Activated CD8-positive, alpha-beta T cell treated with anti-CD3 and anti-CD28 coated beads for 36 hours (primary cell): ENCODE results near the gene MAP2K2. TPM values are rescaled to one million over a fixed set of nuclear protein-coding genes. Genes with fewer than 3 reads are reported as not detected.

ENCODE experiments used
- ATAC-seq: fragments of 200-7000 bp; cut with Tn5 transposase; one replicate; pipeline ENCODE4 v1.10.0; 2021; ENCODE audit warnings: mild to moderate bottlenecking, moderate library complexity
- CTCF ChIA-PET: fragments of 350-600 bp; sonication (Branson Sonifier 250); formaldehyde crosslinking; loops from one replicate; lab custom pipeline; 2021; ENCODE audit warnings: antibody characterized with exemption; lab: Charles Lee
- POLR2A ChIA-PET: fragments of 350-600 bp; sonication (Branson Sonifier 250); formaldehyde crosslinking; loops from one replicate; lab custom pipeline; 2021; ENCODE audit warnings: antibody characterized with exemption; lab: Charles Lee
- DNase-seq: peaks from one replicate; pipeline ENCODE4 v3.0.0-alpha.2; 2020
- H3K27ac Mint-ChIP-seq: one replicate; pipeline ENCODE4 v1.8.0; 2021; ENCODE audit warnings: mild to moderate bottlenecking, mixed read lengths
- H3K27me3 Mint-ChIP-seq: one replicate; pipeline ENCODE4 v1.8.0; 2021; ENCODE audit warnings: mixed read lengths
- H3K36me3 Mint-ChIP-seq: one replicate; pipeline ENCODE4 v1.8.0; 2021; ENCODE audit warnings: low read depth, mixed read lengths
- H3K4me1 Mint-ChIP-seq: one replicate; pipeline ENCODE4 v1.8.0; 2021; ENCODE audit warnings: low read depth, mixed read lengths
- H3K4me3 Mint-ChIP-seq: one replicate; pipeline ENCODE4 v1.8.0; 2021; ENCODE audit warnings: mild to moderate bottlenecking, moderate library complexity, mixed read lengths
- H3K9me3 Mint-ChIP-seq: one replicate; pipeline ENCODE4 v1.8.0; 2021; ENCODE audit warnings: mixed read lengths
- intact Hi-C: fragments of 100-400 bp; cut with micrococcal nuclease; formaldehyde crosslinking; loops from one replicate; pipeline ENCODE4 v1.10.0; 2022
- total RNA-seq, 2 experiments: library from RNA; stranded (reverse); gene quantifications; one replicate each; pipeline ENCODE4 v1.2.3, GENCODE V29; 2021
- TF ChIP-seq, protein P1 (sequence below): fragments of 200-600 bp; IDR thresholded peaks from one replicate; pipeline ENCODE4 v1.8.0; 2022; ENCODE audit warnings: antibody characterized with exemption, mild to moderate bottlenecking

The MAP2K2 gene
- total RNA-seq, 2 experiments from 2014 or later, result 141 to 145 TPM

DNA sequence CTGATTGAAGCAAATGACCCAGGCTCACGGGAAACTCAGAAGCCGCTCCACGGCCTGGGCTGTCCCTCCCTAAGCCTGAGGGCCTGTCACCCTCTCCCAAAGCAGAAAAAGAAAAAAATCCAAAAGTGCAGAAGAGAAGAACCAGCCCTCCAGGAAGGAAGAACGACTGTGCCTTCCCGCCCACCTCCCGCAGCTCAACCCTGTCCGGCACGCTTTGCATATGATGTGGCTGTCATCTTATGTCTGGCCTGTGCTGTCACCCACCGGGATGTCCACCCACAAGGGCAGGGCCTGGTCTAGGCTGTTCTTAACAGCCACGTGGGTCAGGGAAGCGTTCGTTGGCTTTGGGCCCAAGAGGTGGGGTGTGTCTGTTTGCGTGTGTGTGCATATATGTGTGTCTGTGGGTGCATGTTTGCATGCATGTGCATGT is 70.9 kb downstream of the MAP2K2 start:
- no peak for DNase-seq
- no peaks in the 10 kb centered on the region for H3K9me3 Mint-ChIP-seq
- H3K36me3 Mint-ChIP-seq, result peaks cover 55% of the 10 kb centered on the region
- ATAC-seq, result no peak
- CTCF ChIA-PET, result no interaction called here
- H3K4me3 Mint-ChIP-seq, result no peak overlapping the region
- intact Hi-C loops, result no loop called here
- POLR2A ChIA-PET, result no interaction called here
- H3K27me3 Mint-ChIP-seq, result no peaks in the 10 kb centered on the region
- TF ChIP-seq, protein P1, sequence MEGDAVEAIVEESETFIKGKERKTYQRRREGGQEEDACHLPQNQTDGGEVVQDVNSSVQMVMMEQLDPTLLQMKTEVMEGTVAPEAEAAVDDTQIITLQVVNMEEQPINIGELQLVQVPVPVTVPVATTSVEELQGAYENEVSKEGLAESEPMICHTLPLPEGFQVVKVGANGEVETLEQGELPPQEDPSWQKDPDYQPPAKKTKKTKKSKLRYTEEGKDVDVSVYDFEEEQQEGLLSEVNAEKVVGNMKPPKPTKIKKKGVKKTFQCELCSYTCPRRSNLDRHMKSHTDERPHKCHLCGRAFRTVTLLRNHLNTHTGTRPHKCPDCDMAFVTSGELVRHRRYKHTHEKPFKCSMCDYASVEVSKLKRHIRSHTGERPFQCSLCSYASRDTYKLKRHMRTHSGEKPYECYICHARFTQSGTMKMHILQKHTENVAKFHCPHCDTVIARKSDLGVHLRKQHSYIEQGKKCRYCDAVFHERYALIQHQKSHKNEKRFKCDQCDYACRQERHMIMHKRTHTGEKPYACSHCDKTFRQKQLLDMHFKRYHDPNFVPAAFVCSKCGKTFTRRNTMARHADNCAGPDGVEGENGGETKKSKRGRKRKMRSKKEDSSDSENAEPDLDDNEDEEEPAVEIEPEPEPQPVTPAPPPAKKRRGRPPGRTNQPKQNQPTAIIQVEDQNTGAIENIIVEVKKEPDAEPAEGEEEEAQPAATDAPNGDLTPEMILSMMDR, result no peak
- peaks cover 46% of the 10 kb centered on the region for H3K4me1 Mint-ChIP-seq
- peak overlapping the region; percentile 65 for H3K27ac Mint-ChIP-seq

DNA sequence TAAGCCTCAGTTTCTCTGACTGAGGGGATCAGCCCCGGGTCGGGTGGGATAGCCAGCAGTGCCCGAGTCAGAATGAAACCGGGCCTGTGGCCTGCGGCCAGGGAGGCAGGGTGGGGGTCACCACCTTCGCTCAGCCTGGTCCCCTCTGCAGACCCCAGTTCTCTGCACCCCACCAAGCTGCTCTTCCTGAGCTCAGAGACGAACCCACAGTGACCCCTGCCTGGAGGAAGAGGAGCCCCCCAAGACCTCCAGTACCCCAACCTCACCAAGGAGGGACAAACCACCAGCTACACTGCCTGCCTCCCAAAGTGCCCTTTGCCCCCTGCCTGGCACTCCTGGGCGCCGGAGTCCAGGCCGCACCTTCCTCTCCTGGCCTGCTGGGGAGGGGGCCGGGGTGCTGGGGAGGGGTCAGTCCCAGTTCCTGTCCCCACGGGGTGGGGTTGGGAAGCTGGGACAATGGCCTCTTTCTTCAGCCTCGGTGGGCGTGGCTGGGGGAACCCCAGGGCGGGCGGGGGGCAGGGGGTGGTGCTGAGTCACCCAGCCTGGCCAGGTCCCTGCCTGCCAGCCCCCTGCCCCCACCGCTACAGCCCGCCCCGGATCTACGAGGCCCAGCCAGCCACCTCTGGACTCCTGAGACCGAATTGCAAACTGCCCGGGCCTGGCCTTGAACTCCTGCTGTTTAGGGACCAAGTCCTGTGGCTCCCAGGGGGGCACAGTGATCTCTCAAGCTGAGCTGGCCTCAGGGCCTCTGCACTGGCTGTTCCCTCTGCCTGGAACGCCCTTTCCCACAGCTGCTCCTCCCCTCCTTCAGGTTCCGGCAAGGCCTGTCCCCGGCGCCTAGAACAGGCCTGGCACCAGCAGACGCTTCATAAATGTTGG is 71.6 kb downstream of the MAP2K2 start:
- Mint-ChIP-seq H3K9me3 (no peaks in the 10 kb centered on the region), H3K27me3 (no peaks in the 10 kb centered on the region), H3K27ac (peak overlapping the region; percentile 84), H3K36me3 (peaks cover 50% of the 10 kb centered on the region), H3K4me1 (peaks cover 41% of the 10 kb centered on the region), H3K4me3 (no peak overlapping the region)
- DNase-seq (no peak), ATAC-seq (peak; percentile 35)
- POLR2A ChIA-PET, result no interaction called here
- intact Hi-C loops, result no loop called here
- TF ChIP-seq, protein P1, result no peak
- CTCF ChIA-PET, result interaction anchor here (1.1 kb wide), 1 partner anchor 88 kb away, joined by 3 read pairs; no protein-coding TSS in a partner anchor

DNA sequence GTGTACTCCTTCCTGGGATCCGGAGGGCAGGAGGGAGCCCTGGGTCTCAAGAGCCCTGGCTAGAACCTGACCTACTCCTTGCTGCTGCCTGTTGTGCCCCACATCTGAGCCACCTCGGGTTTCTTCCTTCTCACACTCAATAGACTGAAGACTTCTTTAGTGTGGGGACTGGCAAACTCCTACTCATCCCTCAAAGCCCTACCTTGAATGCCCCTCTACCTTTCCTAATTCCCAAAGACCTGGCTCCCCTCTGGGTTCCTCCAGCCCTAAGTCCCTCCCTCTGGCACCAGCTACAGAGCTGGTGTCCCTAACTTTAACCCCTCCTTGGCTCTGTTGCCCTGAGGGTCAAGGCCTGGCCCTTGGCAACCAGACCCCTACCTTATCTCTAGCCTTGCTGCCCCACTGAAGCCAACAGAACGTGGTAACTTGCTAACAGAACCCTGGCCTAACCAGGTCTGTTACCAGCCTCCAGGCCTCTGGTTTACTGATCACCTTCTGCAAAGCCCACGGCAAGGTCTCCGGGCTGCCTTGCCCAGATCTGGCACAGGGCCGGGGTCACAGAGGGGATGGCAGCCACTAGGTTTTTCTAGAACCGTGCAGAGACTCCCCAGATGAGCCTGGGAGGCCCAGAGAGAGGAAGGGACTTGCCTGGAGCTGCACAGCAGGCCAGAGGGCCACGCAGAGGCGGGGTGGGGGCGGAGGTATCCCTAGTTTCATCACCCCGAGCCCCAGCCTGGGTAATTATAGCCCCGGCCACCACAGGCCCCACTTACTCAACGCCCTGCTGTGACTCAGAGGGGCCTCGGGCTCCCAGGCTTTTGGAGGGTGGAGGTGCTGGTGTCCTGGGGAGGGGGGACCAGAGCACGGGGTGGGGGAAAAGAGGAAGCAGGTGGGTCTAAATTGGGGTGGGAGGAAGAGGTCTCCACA is 72.5 kb downstream of the MAP2K2 start:
- no peak overlapping the region for H3K4me3 Mint-ChIP-seq
- H3K36me3 Mint-ChIP-seq, result peaks cover 51% of the 10 kb centered on the region
- H3K9me3 Mint-ChIP-seq, result no peaks in the 10 kb centered on the region
- TF ChIP-seq, protein P1, result no peak
- POLR2A ChIA-PET, result no interaction called here
- intact Hi-C loops, result no loop called here
- no peaks in the 10 kb centered on the region for H3K27me3 Mint-ChIP-seq
- DNase-seq (peak; percentile 77), ATAC-seq (peak; percentile 83)
- H3K27ac Mint-ChIP-seq, result peak overlapping the region; percentile 84
- H3K4me1 Mint-ChIP-seq, result peaks cover 40% of the 10 kb centered on the region
- CTCF ChIA-PET, result interaction anchor here (1.1 kb wide), 1 partner anchor 89 kb away, joined by 3 read pairs; no protein-coding TSS in a partner anchor

DNA sequence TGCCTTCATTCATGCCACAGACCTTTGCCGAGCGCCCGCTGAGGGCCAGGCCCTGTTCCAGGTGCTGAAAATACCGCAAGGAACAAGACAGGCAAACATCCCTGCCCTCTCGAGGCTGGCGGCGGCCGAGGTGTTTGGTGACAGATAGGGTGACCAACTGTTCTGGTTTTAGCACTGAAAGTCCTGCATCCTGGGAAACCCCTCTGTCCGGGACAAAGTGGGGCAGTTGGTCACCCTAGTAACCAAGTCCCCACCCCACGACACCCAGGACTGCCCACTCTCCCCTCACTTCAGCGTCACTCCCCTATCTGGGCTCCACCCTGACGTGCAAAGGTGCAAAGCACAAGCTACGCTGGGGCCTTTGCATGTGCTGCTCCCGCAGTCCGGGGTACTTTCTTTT is 74.5 kb downstream of the MAP2K2 start:
- Mint-ChIP-seq H3K9me3 (no peaks in the 10 kb centered on the region), H3K4me3 (no peak overlapping the region), H3K4me1 (peaks cover 39% of the 10 kb centered on the region), H3K36me3 (peaks cover 41% of the 10 kb centered on the region), H3K27me3 (no peaks in the 10 kb centered on the region), H3K27ac (peak overlapping the region; percentile 21)
- CTCF ChIA-PET, result no interaction called here
- POLR2A ChIA-PET, result interaction anchor here (0.6 to 1.5 kb wide), 3 partner anchors 10 to 981 kb away, joined by 3 to 4 read pairs (median 4); partner anchors contain the start of gene PIAS4
- intact Hi-C loops, result no loop called here
- no peak for DNase-seq
- no peak for ATAC-seq
- TF ChIP-seq, protein P1, result no peak
